Forelimb muscle (tissue), 1 donor: ENCODE results near the gene PDE11A. TPM values are rescaled to one million over a fixed set of nuclear protein-coding genes. Genes with fewer than 3 reads are reported as not detected.

Experiments used
- DNase-seq: peaks from one replicate; pipeline ENCODE4 v3.0.0-alpha.2; 2013; ENCODE audit warnings: low read depth
- polyA plus RNA-seq: library from polyadenylated mRNA; unstranded; fragments of 120-200 nt; gene quantifications from one replicate; pipeline ENCODE4 v1.2.1, GENCODE V29; 2013; ENCODE audit not compliant: insufficient read length

PDE11A gene
- polyA plus RNA-seq, 1 donor, result 1.00 TPM

- peak; percentile 55 for DNase-seq
Observed at GRCh38 chr2:177726931-177727348, 345.6 kb downstream of the PDE11A start.

GRCh38 chr2:177724398-177725287 lies 347.9 kb downstream of the PDE11A start:
- no peak for DNase-seq

- DNase-seq, result no peak
Observed at GRCh38 chr2:177723235-177723634, 349.3 kb downstream of the PDE11A start.

- no peak for DNase-seq
Observed at GRCh38 chr2:177721818-177722567, 350.6 kb downstream of the PDE11A start.

- no peak for DNase-seq
Observed at GRCh38 chr2:177721087-177721486, 351.5 kb downstream of the PDE11A start.

- no peak for DNase-seq
Observed at GRCh38 chr2:177717831-177718618, 354.6 kb downstream of the PDE11A start.

GRCh38 chr2:177716484-177716883 lies 356.1 kb downstream of the PDE11A start:
- no peak for DNase-seq

GRCh38 chr2:177715771-177716170 lies 356.8 kb downstream of the PDE11A start:
- DNase-seq, result no peak

- no peak for DNase-seq
Observed at GRCh38 chr2:177714704-177715103, 357.9 kb downstream of the PDE11A start.

- no peak for DNase-seq
Observed at GRCh38 chr2:177712462-177712861, 360.1 kb downstream of the PDE11A start.

- DNase-seq, result no peak
Observed at GRCh38 chr2:177711483-177712265, 360.9 kb downstream of the PDE11A start.

GRCh38 chr2:177710889-177711288 lies 361.7 kb downstream of the PDE11A start:
- DNase-seq, result no peak

- no peak for DNase-seq
Observed at GRCh38 chr2:177709986-177710401, 362.6 kb downstream of the PDE11A start.

- no peak for DNase-seq
Observed at GRCh38 chr2:177708660-177709444, 363.7 kb downstream of the PDE11A start.

GRCh38 chr2:177708106-177708505 lies 364.5 kb downstream of the PDE11A start:
- no peak for DNase-seq

- DNase-seq, result no peak
Observed at GRCh38 chr2:177705511-177706173, 366.9 kb downstream of the PDE11A start.

- DNase-seq, result no peak
Observed at GRCh38 chr2:177703159-177703558, 369.4 kb downstream of the PDE11A start.

GRCh38 chr2:177698281-177698680 lies 374.3 kb downstream of the PDE11A start:
- no peak for DNase-seq

GRCh38 chr2:177694348-177694747 lies 378.2 kb downstream of the PDE11A start:
- no peak for DNase-seq
